Measurements from ENCODE around the gene MVB12B.
"Not testable (repeated sequence)": the region's sequence is repeated elsewhere in the genome, so short reads cannot be mapped to it uniquely, and the experiment has no call there.

MVB12B gene, protein sequence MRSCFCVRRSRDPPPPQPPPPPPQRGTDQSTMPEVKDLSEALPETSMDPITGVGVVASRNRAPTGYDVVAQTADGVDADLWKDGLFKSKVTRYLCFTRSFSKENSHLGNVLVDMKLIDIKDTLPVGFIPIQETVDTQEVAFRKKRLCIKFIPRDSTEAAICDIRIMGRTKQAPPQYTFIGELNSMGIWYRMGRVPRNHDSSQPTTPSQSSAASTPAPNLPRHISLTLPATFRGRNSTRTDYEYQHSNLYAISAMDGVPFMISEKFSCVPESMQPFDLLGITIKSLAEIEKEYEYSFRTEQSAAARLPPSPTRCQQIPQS

DNA sequence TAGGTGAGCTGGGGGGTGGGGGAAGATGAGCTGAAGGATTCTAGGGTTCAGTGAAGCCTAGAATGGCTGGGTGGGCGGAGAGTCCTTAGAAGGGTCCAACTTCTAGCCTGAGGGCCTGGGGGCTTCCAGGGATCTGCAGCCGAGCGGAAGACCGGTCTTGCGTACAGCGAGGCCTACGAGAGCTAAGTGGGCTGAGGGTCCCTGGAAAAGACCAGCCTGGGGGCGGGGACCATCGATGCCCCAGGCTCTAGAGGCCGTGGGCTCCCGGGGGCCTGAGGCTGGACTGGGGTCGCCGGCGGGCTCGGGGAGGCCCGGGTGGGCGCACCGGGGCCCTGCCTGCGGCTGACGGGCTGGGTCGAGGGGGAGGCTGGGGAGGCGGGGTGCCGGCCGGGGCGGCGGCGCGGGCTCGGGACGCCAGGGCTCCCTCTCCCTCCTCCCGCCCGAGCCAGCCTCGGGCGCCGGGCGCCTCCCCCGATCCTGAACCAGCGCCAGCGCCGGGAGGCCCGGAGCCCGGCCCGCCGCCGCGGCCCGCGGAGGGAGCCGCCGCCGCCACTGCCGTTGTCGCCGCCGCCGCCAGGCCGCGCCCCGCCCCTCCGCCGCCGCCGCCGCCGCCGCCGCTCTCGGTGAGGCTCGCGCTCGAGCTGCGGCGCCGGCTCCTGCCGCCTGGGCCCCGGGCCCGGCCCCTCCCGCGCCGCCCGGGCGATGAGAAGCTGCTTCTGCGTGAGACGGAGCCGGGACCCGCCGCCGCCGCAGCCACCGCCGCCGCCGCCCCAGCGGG lies at the start of gene MVB12B:
TSS of gene MVB12B (plus strand) at position 602 of the 778 bp plus-strand sequence. CDS start at position 703, 101 bp downstream.
- no peaks in the 10 kb centered on the region for H3K27me3 Mint-ChIP-seq
- peak within 1 kb of the TSS; percentile 85 for H3K27ac Mint-ChIP-seq
- H3K9me3 Mint-ChIP-seq (ENCODE audit: low read depth) = no peaks in the 10 kb centered on the region
- no peaks in the 10 kb centered on the region for H3K36me3 Mint-ChIP-seq
- peaks cover 43% of the 10 kb centered on the region for H3K4me1 Mint-ChIP-seq (ENCODE audit: low read depth)
- peak within 1 kb of the TSS; percentile 87 for H3K4me3 Mint-ChIP-seq

DNA sequence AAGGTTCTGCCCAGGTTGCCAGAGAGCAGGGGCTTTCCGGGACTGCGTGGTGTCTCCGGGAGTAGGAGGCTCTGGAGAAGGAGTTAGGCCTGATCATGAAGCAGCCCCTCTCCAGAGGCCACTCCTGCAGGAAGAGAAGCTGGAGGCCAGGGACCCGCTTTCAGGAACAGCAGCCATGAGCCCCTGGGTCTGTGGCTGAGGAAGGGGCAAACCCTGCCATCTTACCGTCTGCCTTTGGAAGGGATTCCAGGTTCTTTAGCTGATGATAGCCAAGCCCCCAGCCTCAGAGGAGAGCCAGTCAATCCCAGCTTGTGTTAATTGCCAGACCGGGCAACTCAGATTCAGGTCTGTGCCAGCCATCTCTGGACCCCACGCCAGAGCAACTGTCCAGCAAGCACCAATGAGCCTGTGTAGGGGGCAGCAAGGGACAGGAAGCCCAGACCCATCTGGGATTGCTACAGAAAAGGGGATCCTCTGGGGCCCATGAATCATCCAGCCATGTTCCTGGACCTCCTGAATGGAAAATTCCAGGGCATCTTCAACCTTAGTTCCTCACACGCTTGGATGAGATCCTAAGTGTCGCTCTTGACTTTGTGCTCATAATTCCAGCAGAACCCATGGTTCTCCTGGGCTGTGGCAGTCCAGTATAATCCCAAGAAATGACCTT lies 42.7 kb upstream of the MVB12B start:
- no peak overlapping the region for H3K4me3 Mint-ChIP-seq
- no peak overlapping the region for H3K27ac Mint-ChIP-seq
- H3K4me1 Mint-ChIP-seq (ENCODE audit: low read depth) = no peaks in the 10 kb centered on the region
- H3K36me3 Mint-ChIP-seq = peaks cover 2% of the 10 kb centered on the region
- H3K27me3 Mint-ChIP-seq = peaks cover 1% of the 10 kb centered on the region
- peaks cover 8% of the 10 kb centered on the region for H3K9me3 Mint-ChIP-seq (ENCODE audit: low read depth)

DNA sequence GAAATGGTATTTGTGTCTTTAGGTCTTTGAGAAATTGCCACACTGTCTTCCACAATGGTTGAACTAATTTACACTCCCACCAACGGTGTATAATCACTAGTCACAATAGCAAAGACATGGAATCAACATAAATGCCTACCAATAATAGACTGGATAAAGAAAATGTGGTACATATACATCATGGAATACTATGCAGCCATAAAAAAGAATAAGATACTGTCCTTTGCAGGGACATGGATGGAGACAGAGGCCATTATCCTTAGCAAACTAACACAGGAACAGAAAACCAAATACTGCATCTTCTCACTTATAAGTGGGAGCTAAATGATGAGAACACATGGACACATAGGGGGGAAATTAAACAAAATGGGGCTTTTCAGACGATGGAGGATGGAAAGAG lies 41.0 kb upstream of the MVB12B start:
- H3K27ac Mint-ChIP-seq; H3K9me3 Mint-ChIP-seq (ENCODE audit: low read depth); H3K4me1 Mint-ChIP-seq (ENCODE audit: low read depth); H3K36me3 Mint-ChIP-seq; H3K27me3 Mint-ChIP-seq; H3K4me3 Mint-ChIP-seq: not testable (repeated sequence)

DNA sequence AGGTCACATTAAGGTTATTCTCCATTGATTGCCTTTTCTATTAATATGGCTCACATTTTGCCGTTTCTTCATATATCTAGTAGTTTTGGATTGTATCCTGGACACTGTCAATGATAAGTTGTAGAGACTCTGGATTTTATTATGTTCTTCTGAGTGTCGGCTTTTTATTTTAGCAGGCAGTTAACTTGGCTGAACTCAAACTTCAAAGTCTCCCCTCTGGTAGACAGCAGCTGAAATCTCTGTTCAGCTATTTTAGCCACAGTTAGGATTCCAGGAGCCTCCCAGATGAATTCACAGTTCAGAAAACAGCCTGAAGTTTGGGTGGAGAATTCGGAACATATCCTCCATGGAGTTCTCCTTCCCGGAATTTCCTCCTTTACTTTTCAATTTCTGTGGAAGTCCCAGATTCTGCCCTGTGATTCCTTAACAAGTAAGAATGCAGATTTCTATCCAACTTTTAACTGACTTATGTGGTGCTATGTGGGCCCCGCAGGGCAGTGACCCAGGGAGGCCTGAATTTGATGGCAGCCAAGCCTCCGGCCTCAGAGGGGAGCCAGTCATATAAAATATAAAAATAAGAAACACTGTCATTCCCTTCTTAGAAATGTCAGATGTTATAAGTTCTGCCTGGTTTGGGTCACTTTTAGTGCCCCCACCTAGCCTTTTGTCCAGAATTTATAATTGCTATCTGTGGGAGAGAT lies 39.3 kb upstream of the MVB12B start:
- no peaks in the 10 kb centered on the region for H3K4me1 Mint-ChIP-seq (ENCODE audit: low read depth)
- no peaks in the 10 kb centered on the region for H3K36me3 Mint-ChIP-seq
- H3K27ac Mint-ChIP-seq = no peak overlapping the region
- no peaks in the 10 kb centered on the region for H3K9me3 Mint-ChIP-seq (ENCODE audit: low read depth)
- H3K27me3 Mint-ChIP-seq = no peaks in the 10 kb centered on the region
- H3K4me3 Mint-ChIP-seq = no peak overlapping the region

DNA sequence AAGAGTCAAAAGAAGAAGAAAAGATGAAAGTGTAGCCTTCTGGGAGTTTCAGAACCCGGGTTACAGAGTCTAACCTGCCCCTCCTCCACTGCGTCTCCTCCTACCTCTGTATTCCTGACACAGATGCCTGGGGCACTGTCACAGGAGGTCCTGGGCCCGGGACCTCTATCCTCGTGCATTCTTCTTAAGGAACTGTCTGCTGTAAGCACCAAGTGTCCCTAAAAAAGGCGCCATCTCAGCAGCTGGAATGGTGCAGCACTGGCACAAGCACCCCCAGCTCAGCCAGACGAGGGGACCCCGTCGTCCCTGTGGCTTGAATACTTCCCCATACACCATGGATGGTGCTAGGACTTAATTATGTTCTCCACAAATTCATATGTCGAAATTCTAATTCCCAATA lies 35.8 kb upstream of the MVB12B start:
- Mint-ChIP-seq H3K36me3 (no peaks in the 10 kb centered on the region), H3K4me3 (no peak overlapping the region), H3K4me1 (ENCODE audit: low read depth) (no peaks in the 10 kb centered on the region), H3K9me3 (ENCODE audit: low read depth) (no peaks in the 10 kb centered on the region), H3K27ac (no peak overlapping the region), H3K27me3 (no peaks in the 10 kb centered on the region)

DNA sequence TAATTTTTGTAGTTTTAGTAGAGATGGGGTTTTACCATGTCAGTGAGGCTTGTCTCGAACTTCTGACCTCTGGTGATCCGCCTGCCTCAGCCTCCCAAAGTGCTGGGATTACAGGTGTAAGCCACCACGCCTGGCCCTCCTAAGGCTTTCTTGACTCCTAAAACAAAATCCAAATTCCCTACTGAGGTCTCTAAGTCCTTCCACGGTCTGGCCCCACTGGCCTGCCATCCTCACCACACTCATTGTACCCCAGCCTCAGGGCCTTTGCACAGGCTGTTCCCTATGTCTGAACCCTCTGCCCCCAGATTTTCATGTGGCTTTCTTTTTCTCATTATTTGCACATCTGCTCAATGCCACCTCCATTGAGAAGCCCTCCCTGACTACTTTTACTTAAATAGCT lies 34.7 kb upstream of the MVB12B start:
- no peak overlapping the region for H3K27ac Mint-ChIP-seq

DNA sequence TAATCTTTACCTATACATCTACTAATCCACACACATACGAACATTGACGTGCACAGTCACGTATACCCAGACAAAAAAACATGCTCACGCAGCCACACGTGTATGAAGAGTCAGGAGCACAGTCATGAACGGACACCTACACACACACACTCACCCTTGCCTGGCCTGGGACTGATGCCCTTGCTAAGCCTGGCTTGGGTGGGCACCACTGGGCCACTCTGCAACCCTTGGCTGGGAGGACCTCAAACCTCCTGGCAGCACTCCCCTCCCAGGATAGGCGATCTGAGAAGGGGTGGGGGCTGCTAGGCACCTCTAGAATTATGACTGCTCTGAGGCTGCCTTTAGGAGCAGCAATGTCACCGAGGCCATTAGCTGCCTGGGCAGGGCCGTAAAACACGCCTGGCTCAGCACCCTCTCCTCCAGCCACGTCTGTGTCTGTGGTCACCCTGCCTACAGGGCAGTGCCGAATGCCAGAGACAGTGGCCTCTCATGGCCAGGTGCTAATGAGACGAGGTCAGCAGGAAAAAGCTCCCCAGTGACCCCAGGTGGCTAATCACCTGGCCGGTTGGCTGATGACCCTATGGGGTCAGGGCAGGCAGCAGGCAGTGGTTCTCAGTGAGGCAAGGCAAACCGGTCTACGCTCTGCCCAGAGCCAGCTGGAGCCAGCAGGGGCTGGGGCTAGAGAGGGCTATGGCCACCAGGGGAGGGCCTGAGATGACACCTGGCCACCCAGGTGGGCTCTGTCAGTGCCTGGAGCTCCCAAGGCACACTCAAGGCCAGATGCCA lies 33.7 kb upstream of the MVB12B start:
- H3K27me3 Mint-ChIP-seq = no peaks in the 10 kb centered on the region
- no peak overlapping the region for H3K27ac Mint-ChIP-seq
- H3K4me3 Mint-ChIP-seq = no peak overlapping the region
- no peaks in the 10 kb centered on the region for H3K4me1 Mint-ChIP-seq (ENCODE audit: low read depth)
- H3K9me3 Mint-ChIP-seq (ENCODE audit: low read depth) = no peaks in the 10 kb centered on the region
- no peaks in the 10 kb centered on the region for H3K36me3 Mint-ChIP-seq

More for the DNA sequence above, 34.7 kb upstream of the MVB12B start:
- no peak overlapping the region for H3K4me3 Mint-ChIP-seq
- no peaks in the 10 kb centered on the region for H3K36me3 Mint-ChIP-seq
- H3K4me1 Mint-ChIP-seq (ENCODE audit: low read depth) = no peaks in the 10 kb centered on the region
- no peaks in the 10 kb centered on the region for H3K27me3 Mint-ChIP-seq
- no peaks in the 10 kb centered on the region for H3K9me3 Mint-ChIP-seq (ENCODE audit: low read depth)

DNA sequence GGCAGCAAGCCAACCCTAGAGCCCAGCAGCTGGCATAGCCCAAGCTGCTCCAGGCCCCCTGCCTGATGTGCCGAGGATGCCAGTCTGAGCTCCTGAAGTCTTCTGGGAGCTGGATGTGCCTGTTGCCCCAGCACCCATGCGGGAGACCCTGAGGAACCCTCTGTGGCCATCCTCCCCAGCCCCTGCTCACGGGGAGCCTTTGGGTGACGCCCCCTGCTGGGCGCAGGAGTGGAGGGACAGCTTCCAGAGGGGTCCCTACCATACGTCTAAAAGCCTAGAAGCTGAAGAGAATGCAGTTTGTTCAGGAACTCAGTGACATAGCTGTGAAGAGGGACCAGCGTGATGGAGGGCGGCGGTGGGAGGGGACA lies 33.1 kb upstream of the MVB12B start:
- H3K9me3 Mint-ChIP-seq (ENCODE audit: low read depth) = no peaks in the 10 kb centered on the region
- H3K27ac Mint-ChIP-seq = no peak overlapping the region
- no peak overlapping the region for H3K4me3 Mint-ChIP-seq
- no peaks in the 10 kb centered on the region for H3K4me1 Mint-ChIP-seq (ENCODE audit: low read depth)
- no peaks in the 10 kb centered on the region for H3K36me3 Mint-ChIP-seq
- no peaks in the 10 kb centered on the region for H3K27me3 Mint-ChIP-seq

DNA sequence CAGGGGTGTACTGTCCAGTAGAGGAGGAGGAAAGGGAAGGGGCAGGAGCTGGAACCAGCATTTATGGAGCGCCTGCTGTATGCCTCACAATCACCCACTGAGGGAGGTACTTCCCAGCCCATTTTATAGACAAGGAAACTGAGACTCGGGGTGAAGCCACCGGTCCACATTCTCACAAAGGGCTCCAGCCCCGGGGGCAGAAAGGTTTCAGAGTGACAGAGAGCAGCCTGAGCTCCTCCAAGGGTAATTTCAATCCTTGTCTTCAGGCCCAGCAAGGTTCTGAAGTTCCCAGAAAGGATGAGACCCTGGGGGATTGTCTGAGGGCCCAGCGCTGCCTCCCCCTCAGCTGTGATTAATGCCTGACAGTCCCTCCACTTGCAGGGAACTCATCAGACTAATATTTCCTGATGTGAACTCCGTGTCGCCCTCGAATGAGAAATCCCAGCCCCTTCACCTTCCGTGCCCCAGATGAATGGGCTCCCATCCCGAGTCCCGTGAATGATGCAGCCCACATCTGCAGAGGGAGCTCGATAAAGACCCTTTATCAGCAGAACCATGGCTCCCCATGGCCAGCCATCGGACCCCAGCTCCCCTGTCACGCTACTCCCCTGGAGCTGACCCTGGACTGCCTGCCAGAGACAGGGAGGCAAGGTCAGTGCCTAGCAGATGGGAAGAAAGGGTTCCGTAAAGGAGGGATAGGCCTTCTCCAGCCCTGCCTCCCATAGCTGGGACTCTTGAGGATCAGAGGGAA lies 32.1 kb upstream of the MVB12B start:
- no peak overlapping the region for H3K27ac Mint-ChIP-seq
- H3K9me3 Mint-ChIP-seq (ENCODE audit: low read depth) = no peaks in the 10 kb centered on the region
- no peaks in the 10 kb centered on the region for H3K27me3 Mint-ChIP-seq
- no peaks in the 10 kb centered on the region for H3K4me1 Mint-ChIP-seq (ENCODE audit: low read depth)
- no peaks in the 10 kb centered on the region for H3K36me3 Mint-ChIP-seq
- no peak overlapping the region for H3K4me3 Mint-ChIP-seq

DNA sequence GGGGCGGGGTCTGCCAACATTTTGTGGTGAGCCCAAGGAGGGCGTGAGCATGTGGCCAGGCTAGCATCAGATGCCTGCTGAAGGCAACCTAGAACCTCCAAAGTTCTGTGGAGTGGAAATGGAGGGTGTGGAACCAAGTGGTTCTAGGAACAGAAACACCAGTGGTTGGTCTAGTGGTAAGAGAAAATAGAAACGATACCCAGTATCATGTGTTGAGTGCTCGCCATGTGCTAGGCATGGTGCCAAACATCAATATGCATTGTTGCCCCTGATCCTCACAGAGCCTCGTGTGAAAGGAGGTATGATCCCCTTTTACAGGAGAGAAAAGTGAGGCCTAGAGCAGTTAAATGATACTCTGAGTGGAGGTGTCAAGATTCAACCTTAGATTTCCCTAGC lies 31.5 kb upstream of the MVB12B start:
- Mint-ChIP-seq H3K27ac (no peak overlapping the region), H3K36me3 (no peaks in the 10 kb centered on the region), H3K4me3 (no peak overlapping the region), H3K27me3 (no peaks in the 10 kb centered on the region), H3K4me1 (ENCODE audit: low read depth) (no peaks in the 10 kb centered on the region), H3K9me3 (ENCODE audit: low read depth) (no peaks in the 10 kb centered on the region)

DNA sequence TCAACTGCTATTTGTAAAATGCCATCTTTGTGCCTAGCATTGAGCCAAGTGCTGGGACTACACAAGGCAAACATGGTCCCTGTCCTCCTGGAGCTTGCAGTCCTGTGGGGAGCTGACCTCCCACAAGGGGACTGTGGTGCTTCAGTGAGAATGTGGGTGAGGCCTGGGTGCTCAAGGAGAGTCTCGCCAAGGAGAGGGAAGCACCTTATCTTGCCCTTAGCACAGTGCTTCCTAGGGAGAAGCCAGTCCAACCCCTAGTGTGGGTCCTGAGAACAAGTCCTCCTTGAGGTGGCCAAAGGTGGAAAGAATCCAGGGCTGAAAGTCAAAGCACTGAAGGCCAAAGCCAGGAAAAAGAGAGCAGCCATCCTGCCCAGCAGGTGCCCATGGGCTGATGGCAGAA lies 31.1 kb upstream of the MVB12B start:
- no peaks in the 10 kb centered on the region for H3K9me3 Mint-ChIP-seq (ENCODE audit: low read depth)
- H3K27me3 Mint-ChIP-seq = no peaks in the 10 kb centered on the region
- no peaks in the 10 kb centered on the region for H3K36me3 Mint-ChIP-seq
- H3K27ac Mint-ChIP-seq = no peak overlapping the region
- no peaks in the 10 kb centered on the region for H3K4me1 Mint-ChIP-seq (ENCODE audit: low read depth)
- H3K4me3 Mint-ChIP-seq = no peak overlapping the region

DNA sequence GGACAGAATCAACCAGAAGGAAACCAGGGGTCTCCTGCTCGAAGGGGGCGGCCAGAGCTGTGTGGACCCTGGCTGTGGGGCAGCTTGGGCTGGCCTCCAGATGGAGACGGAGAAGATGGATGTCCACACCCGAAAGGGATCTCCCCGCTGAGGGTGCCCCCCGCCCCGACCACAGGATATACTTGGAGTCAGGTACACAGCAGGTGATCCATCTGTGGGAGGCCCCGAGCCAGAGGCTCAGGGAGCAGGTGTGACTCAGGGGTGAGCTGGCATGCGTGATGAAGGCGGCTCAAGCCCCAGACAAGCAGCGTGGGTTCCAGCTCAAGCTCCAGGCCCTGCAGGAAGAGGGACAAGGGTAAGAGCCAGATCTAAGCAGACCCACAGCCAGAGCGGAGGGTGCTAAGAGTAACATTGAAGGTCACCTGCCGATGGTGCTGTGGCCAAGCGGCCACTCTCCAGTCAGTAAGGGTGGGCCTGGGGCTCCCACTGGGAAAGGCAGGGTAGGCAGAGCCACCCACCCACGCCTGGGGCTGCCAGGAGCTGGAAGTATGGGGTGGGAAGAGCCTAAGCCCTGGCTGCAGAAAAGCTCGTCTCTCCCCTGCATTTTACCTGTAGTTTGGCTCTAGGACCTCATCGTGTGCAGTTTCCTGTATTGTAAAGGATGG lies 30.6 kb upstream of the MVB12B start:
- Mint-ChIP-seq H3K36me3 (no peaks in the 10 kb centered on the region), H3K9me3 (ENCODE audit: low read depth) (no peaks in the 10 kb centered on the region), H3K27me3 (no peaks in the 10 kb centered on the region), H3K4me1 (ENCODE audit: low read depth) (no peaks in the 10 kb centered on the region), H3K27ac (no peak overlapping the region), H3K4me3 (no peak overlapping the region)

DNA sequence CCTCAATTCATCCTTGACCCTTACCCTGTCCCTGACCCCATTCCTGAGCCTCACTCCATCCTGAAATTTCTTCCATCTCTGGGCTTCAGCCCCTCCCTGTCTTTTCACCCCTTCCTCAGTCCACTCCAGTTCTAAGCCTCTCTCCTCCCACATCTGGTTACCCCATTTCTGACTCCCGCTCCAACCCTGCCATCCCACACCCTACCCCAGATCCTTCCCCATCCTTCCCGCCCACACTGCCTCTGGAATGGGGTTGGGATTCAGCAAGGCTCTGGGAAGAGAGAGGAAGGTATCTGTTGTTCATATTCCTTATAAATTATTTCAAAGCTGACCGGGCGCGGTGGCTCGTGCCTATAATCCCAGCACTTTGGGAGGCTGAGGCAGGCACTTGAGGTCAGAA lies 29.9 kb upstream of the MVB12B start:
- H3K9me3 Mint-ChIP-seq (ENCODE audit: low read depth) = no peaks in the 10 kb centered on the region
- no peak overlapping the region for H3K27ac Mint-ChIP-seq
- H3K4me3 Mint-ChIP-seq = no peak overlapping the region
- no peaks in the 10 kb centered on the region for H3K27me3 Mint-ChIP-seq
- H3K4me1 Mint-ChIP-seq (ENCODE audit: low read depth) = no peaks in the 10 kb centered on the region
- no peaks in the 10 kb centered on the region for H3K36me3 Mint-ChIP-seq

Data from activated naive CD8-positive, alpha-beta T cell (primary cell).